Measurements from ENCODE around the gene RAB11FIP2.

DNA sequence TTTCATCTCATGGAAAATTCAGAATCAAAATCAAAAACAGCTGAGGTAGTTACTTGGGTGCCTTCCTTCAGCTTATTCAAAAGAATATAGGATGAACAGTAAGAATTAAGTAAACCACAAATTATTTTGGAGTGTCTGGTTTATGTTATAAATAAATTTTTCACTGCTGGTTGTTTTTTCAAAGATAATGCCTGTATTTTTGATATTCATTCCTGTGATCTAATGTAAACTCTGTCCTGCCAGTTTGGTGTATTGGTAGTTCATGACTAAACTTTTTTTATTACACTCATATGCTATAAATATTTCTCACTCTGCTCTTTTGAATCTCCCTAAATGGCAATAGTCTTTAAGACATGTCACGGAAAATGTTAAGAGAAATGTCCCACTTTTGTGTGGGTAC is 11.6 kb upstream of the RAB11FIP2 start:
- TF ChIP-seq, protein P1, sequence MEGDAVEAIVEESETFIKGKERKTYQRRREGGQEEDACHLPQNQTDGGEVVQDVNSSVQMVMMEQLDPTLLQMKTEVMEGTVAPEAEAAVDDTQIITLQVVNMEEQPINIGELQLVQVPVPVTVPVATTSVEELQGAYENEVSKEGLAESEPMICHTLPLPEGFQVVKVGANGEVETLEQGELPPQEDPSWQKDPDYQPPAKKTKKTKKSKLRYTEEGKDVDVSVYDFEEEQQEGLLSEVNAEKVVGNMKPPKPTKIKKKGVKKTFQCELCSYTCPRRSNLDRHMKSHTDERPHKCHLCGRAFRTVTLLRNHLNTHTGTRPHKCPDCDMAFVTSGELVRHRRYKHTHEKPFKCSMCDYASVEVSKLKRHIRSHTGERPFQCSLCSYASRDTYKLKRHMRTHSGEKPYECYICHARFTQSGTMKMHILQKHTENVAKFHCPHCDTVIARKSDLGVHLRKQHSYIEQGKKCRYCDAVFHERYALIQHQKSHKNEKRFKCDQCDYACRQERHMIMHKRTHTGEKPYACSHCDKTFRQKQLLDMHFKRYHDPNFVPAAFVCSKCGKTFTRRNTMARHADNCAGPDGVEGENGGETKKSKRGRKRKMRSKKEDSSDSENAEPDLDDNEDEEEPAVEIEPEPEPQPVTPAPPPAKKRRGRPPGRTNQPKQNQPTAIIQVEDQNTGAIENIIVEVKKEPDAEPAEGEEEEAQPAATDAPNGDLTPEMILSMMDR (IDR thresholded peaks at IDR 0.05 in 8 of 11, conservative IDR thresholded peaks at IDR 0.05 in 3 of 11) = no peak
- TF ChIP-seq POLR2AphosphoS5 (IDR thresholded peaks at IDR 0.05) = no peak
- no peak for TF ChIP-seq POLR2A (IDR thresholded peaks at IDR 0.05)

All from spleen (tissue), 7 donors.